PFSK-1 (cell line): ENCODE measurements around the gene SPRR4.

ENCODE experiments used
- FOXP2 ChIP-seq: optimal IDR thresholded peaks from 2 replicates; pipeline ENCODE3; 2011; ENCODE audit warnings: borderline replicate concordance, control low read depth, inconsistent platforms; ENCODE audit not compliant: insufficient read depth; ENCODE audit errors: extremely low read length, extremely low read depth
- POLR2AphosphoS5 ChIP-seq: IDR thresholded peaks from 2 replicates; pipeline ENCODE4 v1.6.1; 2012; ENCODE audit warnings: low read depth, mild to moderate bottlenecking, control low read depth, low read length, moderate library complexity
- REST ChIP-seq, 2 experiments: IDR thresholded peaks; 2 replicates each; pipeline versions ENCODE4 v1.6.1 to v1.8.0; 2011 to 2012; ENCODE audit warnings: low read depth in 2 of 2, low read length in 2 of 2, control low read depth in 1 of 2, inconsistent platforms in 1 of 2, mild to moderate bottlenecking in 1 of 2, moderate library complexity in 1 of 2; ENCODE audit not compliant: insufficient read depth in 1 of 2
- SIN3A ChIP-seq: IDR thresholded peaks from 2 replicates; pipeline ENCODE4 v1.6.1; 2012; ENCODE audit warnings: mild to moderate bottlenecking, low read length, moderate library complexity, borderline replicate concordance; ENCODE audit not compliant: insufficient read depth
- TAF1 ChIP-seq: IDR thresholded peaks from 2 replicates; pipeline ENCODE4 v1.6.1; 2012; ENCODE audit warnings: low read length, control low read depth, borderline replicate concordance; ENCODE audit not compliant: insufficient read depth

The SPRR4 gene

GRCh38 chr1:152969036-152969435 lies 1.4 kb upstream of the SPRR4 start:
- TF ChIP-seq REST (IDR thresholded peaks at IDR 0.05; ENCODE audit: insufficient read depth in 1 of 2, low read depth in 2 of 2, low read length in 2 of 2) (no peak), SIN3A (no peak), FOXP2 (no peak), POLR2AphosphoS5 (no peak)

- TF ChIP-seq SIN3A = no peak
Observed at GRCh38 chr1:152972196-152972886, 1.9 kb downstream of the SPRR4 start.

- TF ChIP-seq REST (IDR thresholded peaks at IDR 0.05; ENCODE audit: insufficient read depth in 1 of 2, low read depth in 2 of 2, low read length in 2 of 2) (no peak), POLR2AphosphoS5 (no peak), SIN3A (no peak), TAF1 (no peak), FOXP2 (no peak)
Observed at GRCh38 chr1:152976688-152977087, 6.2 kb downstream of the SPRR4 start.

- TF ChIP-seq SIN3A = no peak
- no peak for TF ChIP-seq REST (IDR thresholded peaks at IDR 0.05; ENCODE audit: insufficient read depth in 1 of 2, low read depth in 2 of 2, low read length in 2 of 2)
- no peak for TF ChIP-seq TAF1
- no peak for TF ChIP-seq FOXP2
- TF ChIP-seq POLR2AphosphoS5 = no peak
Observed at GRCh38 chr1:152977614-152978013, 7.2 kb downstream of the SPRR4 start.

- no peak for TF ChIP-seq TAF1
- TF ChIP-seq SIN3A = no peak
- TF ChIP-seq FOXP2 = no peak
Observed at GRCh38 chr1:152980676-152981075, 10.2 kb downstream of the SPRR4 start.

GRCh38 chr1:152981146-152981871 lies 10.9 kb downstream of the SPRR4 start:
- TF ChIP-seq FOXP2 (no peak), POLR2AphosphoS5 (no peak), TAF1 (no peak), SIN3A (no peak), REST (IDR thresholded peaks at IDR 0.05; ENCODE audit: insufficient read depth in 1 of 2, low read depth in 2 of 2, low read length in 2 of 2) (no peak)
